Panc1 (cell line): ENCODE measurements around the gene SMIM17.

Experiments
- CTCF ChIP-seq: fragments of 450-650 bp; IDR thresholded peaks from 2 replicates; pipeline ENCODE4 v1.5.1; 2017; ENCODE audit warnings: mild to moderate bottlenecking
- POLR2AphosphoS5 ChIP-seq: IDR thresholded peaks from 2 replicates; pipeline ENCODE4 v1.6.1; 2012; ENCODE audit warnings: mild to moderate bottlenecking, low read depth, low read length, moderate library complexity
- REST ChIP-seq, 2 experiments: IDR thresholded peaks; 2 replicates each; pipeline ENCODE4 v1.6.1; 2011 to 2012; ENCODE audit warnings: low read depth in 2 of 2, control low read depth in 1 of 2, low read length in 1 of 2, mild to moderate bottlenecking in 1 of 2, moderate library complexity in 1 of 2; ENCODE audit not compliant: insufficient read depth in 1 of 2
- SIN3A ChIP-seq: IDR thresholded peaks from 2 replicates; pipeline ENCODE4 v1.6.1; 2012; ENCODE audit warnings: low read depth, mild to moderate bottlenecking, low read length, moderate library complexity, borderline replicate concordance; ENCODE audit not compliant: insufficient read depth

- TF ChIP-seq CTCF (no peak), REST (IDR thresholded peaks at IDR 0.05; ENCODE audit: insufficient read depth in 1 of 2, low read depth in 2 of 2, low read length in 1 of 2) (no peak), POLR2AphosphoS5 (no peak), SIN3A (no peak)
Measured at GRCh38 chr19:56681702-56682101, 38.7 kb downstream of the SMIM17 start.
